Measurements from ENCODE around the gene CPAMD8.
"Not testable (repeated sequence)": the region's sequence is repeated elsewhere in the genome, so short reads cannot be mapped to it uniquely, and the experiment has no call there.

The CPAMD8 gene

GRCh38 chr19:17037966-17038500 is 11.4 kb upstream of the CPAMD8 start:
- DNase-seq (ENCODE audit: low read depth): no peak

GRCh38 chr19:17037184-17037583 is 10.6 kb upstream of the CPAMD8 start:
- no peak for DNase-seq (ENCODE audit: low read depth)

- no peak for DNase-seq (ENCODE audit: low read depth)
These were observed 10.0 kb upstream of the CPAMD8 start for GRCh38 chr19:17036640-17037039.

GRCh38 chr19:17035842-17036424 is 9.3 kb upstream of the CPAMD8 start:
- no peak for DNase-seq (ENCODE audit: low read depth)

GRCh38 chr19:17031741-17032140 is 5.1 kb upstream of the CPAMD8 start:
- no peak for DNase-seq (ENCODE audit: low read depth)

- DNase-seq (ENCODE audit: low read depth): no peak
These were observed 945 bp upstream of the CPAMD8 start for GRCh38 chr19:17027535-17027975.

- no peak for DNase-seq (ENCODE audit: low read depth)
These were observed 485 bp downstream of the CPAMD8 start for GRCh38 chr19:17025991-17026658.

- DNase-seq (ENCODE audit: low read depth): no peak
These were observed 1.2 kb downstream of the CPAMD8 start for GRCh38 chr19:17025361-17025760.

GRCh38 chr19:17024941-17025340 is 1.7 kb downstream of the CPAMD8 start:
- not testable (repeated sequence) for DNase-seq (ENCODE audit: low read depth)

GRCh38 chr19:17023805-17024204 is 2.8 kb downstream of the CPAMD8 start:
- DNase-seq (ENCODE audit: low read depth): no peak

GRCh38 chr19:17022738-17023137 is 3.9 kb downstream of the CPAMD8 start:
- DNase-seq (ENCODE audit: low read depth): no peak

- DNase-seq (ENCODE audit: low read depth): no peak
These were observed 4.6 kb downstream of the CPAMD8 start for GRCh38 chr19:17021793-17022590.

- no peak for DNase-seq (ENCODE audit: low read depth)
These were observed 5.3 kb downstream of the CPAMD8 start for GRCh38 chr19:17021328-17021727.

GRCh38 chr19:17020823-17021222 is 5.8 kb downstream of the CPAMD8 start:
- DNase-seq (ENCODE audit: low read depth): no peak

- DNase-seq (ENCODE audit: low read depth): no peak
These were observed 6.2 kb downstream of the CPAMD8 start for GRCh38 chr19:17020385-17020784.

GRCh38 chr19:17014212-17014861 is 12.3 kb downstream of the CPAMD8 start:
- DNase-seq (ENCODE audit: low read depth): not testable (repeated sequence)

GRCh38 chr19:17011485-17011884 is 15.1 kb downstream of the CPAMD8 start:
- DNase-seq (ENCODE audit: low read depth): no peak

GRCh38 chr19:17006579-17006978 is 20.0 kb downstream of the CPAMD8 start:
- DNase-seq (ENCODE audit: low read depth): no peak

- no peak for DNase-seq (ENCODE audit: low read depth)
These were observed 21.6 kb downstream of the CPAMD8 start for GRCh38 chr19:17005000-17005399.

- DNase-seq (ENCODE audit: low read depth): no peak
These were observed 22.2 kb downstream of the CPAMD8 start for GRCh38 chr19:17004386-17004785.

- no peak for DNase-seq (ENCODE audit: low read depth)
These were observed 24.2 kb downstream of the CPAMD8 start for GRCh38 chr19:17002455-17002854.

- no peak for DNase-seq (ENCODE audit: low read depth)
These were observed 24.9 kb downstream of the CPAMD8 start for GRCh38 chr19:17001603-17002183.
